Muscle layer of duodenum (tissue), 2 donors: Measurements from ENCODE around the gene CNPPD1.

ENCODE experiments used
- H3K27ac ChIP-seq: one replicate; pipeline ENCODE4 v1.7.0; 2013; ENCODE audit warnings: mild to moderate bottlenecking, low read length
- H3K27me3 ChIP-seq: one replicate; pipeline ENCODE4 v1.7.0; 2013; ENCODE audit warnings: low read depth, mild to moderate bottlenecking, control low read depth, low read length
- H3K36me3 ChIP-seq, 2 donors: one replicate each; pipeline ENCODE4 v1.7.0; 2013; ENCODE audit warnings: low read length in 2 of 2, control low read depth in 1 of 2, mild to moderate bottlenecking in 1 of 2; ENCODE audit not compliant: insufficient read depth in 2 of 2, control insufficient read depth in 1 of 2
- H3K4me1 ChIP-seq, 2 donors: one replicate each; pipeline ENCODE4 v1.7.0; 2013; ENCODE audit warnings: low read length in 2 of 2, mild to moderate bottlenecking in 2 of 2, control low read depth in 1 of 2, moderate library complexity in 1 of 2; ENCODE audit not compliant: insufficient read depth in 2 of 2, control insufficient read depth in 1 of 2
- H3K4me3 ChIP-seq, 2 donors: one replicate each; pipeline ENCODE4 v1.7.0; 2013; ENCODE audit warnings: low read length in 2 of 2, low read depth in 1 of 2, mild to moderate bottlenecking in 1 of 2
- H3K9me3 ChIP-seq, 2 donors: one replicate each; pipeline ENCODE4 v1.7.0; 2013; ENCODE audit warnings: low read length in 2 of 2, control low read depth in 1 of 2, mild to moderate bottlenecking in 1 of 2; ENCODE audit not compliant: control insufficient read depth in 1 of 2
- donor health status: healthy.

The CNPPD1 gene

GRCh38 chr2:219167997-219168396, 8.7 kb downstream of the CNPPD1 start:
- peaks cover 0 to 8% of the 10 kb centered on the region in 2 donors for H3K4me1 ChIP-seq
- H3K36me3 ChIP-seq: peaks cover 8 to 14% of the 10 kb centered on the region in 2 donors
- H3K4me3 ChIP-seq: no peak overlapping the region
- H3K27ac ChIP-seq: no peak overlapping the region
- H3K9me3 ChIP-seq: no peaks in the 10 kb centered on the region
- no peaks in the 10 kb centered on the region for H3K27me3 ChIP-seq

GRCh38 chr2:219165058-219165911, 11.4 kb downstream of the CNPPD1 start:
- no peaks in the 10 kb centered on the region for H3K36me3 ChIP-seq
- no peaks in the 10 kb centered on the region for H3K27me3 ChIP-seq
- H3K9me3 ChIP-seq: no peaks in the 10 kb centered on the region
- peaks cover 3 to 4% of the 10 kb centered on the region in 2 donors for H3K4me1 ChIP-seq
- no peak overlapping the region for H3K27ac ChIP-seq
- no peak overlapping the region for H3K4me3 ChIP-seq

DNA sequence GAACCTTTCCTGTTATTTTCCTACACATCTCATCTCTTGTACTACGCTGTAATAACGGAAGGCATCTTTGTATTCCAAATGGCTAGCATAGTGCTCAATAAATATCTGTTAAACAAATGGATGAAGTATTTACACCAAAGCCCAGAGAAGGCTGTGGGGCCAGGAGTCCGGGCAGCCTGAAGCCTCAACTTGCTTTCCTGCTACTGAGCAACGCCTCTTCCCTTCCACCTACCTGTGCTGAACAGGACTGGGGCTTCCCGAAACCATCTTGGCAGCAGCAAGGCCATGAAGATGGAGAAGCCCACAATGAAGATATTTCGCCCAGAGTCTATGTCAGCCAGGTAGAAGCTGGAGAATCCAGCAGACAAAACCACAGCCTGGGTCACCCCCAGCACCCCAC, 13.6 kb downstream of the CNPPD1 start:
- H3K4me1 ChIP-seq: peaks cover 8 to 9% of the 10 kb centered on the region in 2 donors

GRCh38 chr2:219161097-219161496, 15.6 kb downstream of the CNPPD1 start:
- Histone ChIP-seq H3K9me3 (no peaks in the 10 kb centered on the region), H3K36me3 (peaks cover 15 to 19% of the 10 kb centered on the region in 2 donors), H3K27me3 (no peaks in the 10 kb centered on the region), H3K4me1 (peaks cover 8 to 9% of the 10 kb centered on the region in 2 donors), H3K4me3 (peak overlapping the region; percentile 66 to 68), H3K27ac (peak overlapping the region; percentile 61)

More for the DNA sequence above, 13.6 kb downstream of the CNPPD1 start:
- Histone ChIP-seq H3K4me3 (no peak overlapping the region), H3K9me3 (no peaks in the 10 kb centered on the region), H3K27ac (no peak overlapping the region), H3K27me3 (no peaks in the 10 kb centered on the region), H3K36me3 (peaks cover 0 to under 1% of the 10 kb centered on the region in 2 donors)

GRCh38 chr2:219160186-219161017, 16.3 kb downstream of the CNPPD1 start, which contains the start of gene NHEJ1:
NHEJ1 (minus strand) TSS chr2:219160815; CDS start chr2:219158362, 2,453 bp downstream.
- H3K9me3 ChIP-seq: no peaks in the 10 kb centered on the region
- peak within 1 kb of the TSS; percentile 61 for H3K27ac ChIP-seq
- H3K36me3 ChIP-seq: peaks cover 15 to 19% of the 10 kb centered on the region in 2 donors
- H3K27me3 ChIP-seq: no peaks in the 10 kb centered on the region
- H3K4me3 ChIP-seq: peak within 1 kb of the TSS; percentile 66 to 68
- H3K4me1 ChIP-seq: peaks cover 8 to 9% of the 10 kb centered on the region in 2 donors

- Histone ChIP-seq H3K36me3 (peaks cover 15 to 19% of the 10 kb centered on the region in 2 donors), H3K4me1 (peaks cover 8 to 9% of the 10 kb centered on the region in 2 donors), H3K9me3 (no peaks in the 10 kb centered on the region), H3K4me3 (peak overlapping the region; percentile 66 to 68), H3K27me3 (no peaks in the 10 kb centered on the region), H3K27ac (peak overlapping the region; percentile 54)
Observed at GRCh38 chr2:219159771-219160185, 16.9 kb downstream of the CNPPD1 start.

DNA sequence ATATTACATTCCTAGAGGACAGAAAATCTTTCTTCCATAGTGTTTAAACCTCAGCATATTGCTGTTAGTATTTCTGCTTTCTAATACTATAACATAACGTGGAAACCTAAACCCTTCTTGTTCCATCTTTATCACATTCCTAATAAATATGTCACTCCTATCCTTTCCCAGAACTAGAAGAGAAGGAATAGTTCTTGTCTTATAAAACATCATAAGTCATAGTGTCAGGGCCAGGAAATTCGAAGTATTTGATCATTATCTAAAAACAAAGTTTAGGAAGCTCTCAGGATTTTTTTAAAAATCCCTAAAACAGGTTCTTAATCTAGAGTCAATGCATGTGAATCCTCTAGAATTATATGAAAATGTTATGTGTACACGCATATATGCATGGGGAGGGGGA, 18.1 kb downstream of the CNPPD1 start:
- Histone ChIP-seq H3K36me3 (peaks cover 15 to 19% of the 10 kb centered on the region in 2 donors), H3K27me3 (no peaks in the 10 kb centered on the region), H3K4me1 (peaks cover 8 to 9% of the 10 kb centered on the region in 2 donors), H3K4me3 (no peak overlapping the region), H3K9me3 (no peaks in the 10 kb centered on the region), H3K27ac (no peak overlapping the region)

DNA sequence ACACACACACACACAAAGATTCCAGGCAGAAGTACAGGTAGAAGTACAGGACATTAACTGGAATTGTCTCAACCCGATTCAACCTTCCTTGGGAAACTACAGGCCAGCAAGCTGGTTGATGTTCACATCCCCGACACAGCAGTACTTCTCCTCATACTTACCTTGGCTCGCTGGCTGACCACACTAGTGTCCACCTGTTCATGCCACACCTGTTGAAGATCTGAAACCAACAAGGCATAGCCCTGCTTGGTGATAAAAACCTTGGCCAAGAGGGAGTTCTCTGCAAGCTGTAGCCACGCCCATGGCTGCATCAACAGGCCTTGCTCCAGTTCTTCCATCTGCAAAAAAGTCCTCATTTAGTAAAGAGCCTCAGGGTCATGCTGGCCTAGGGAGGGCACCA, 18.7 kb downstream of the CNPPD1 start:
- peaks cover 8 to 9% of the 10 kb centered on the region in 2 donors for H3K4me1 ChIP-seq
- H3K36me3 ChIP-seq: peaks cover 15 to 19% of the 10 kb centered on the region in 2 donors
- no peak overlapping the region for H3K27ac ChIP-seq
- H3K9me3 ChIP-seq: no peaks in the 10 kb centered on the region
- H3K4me3 ChIP-seq: no peak overlapping the region
- H3K27me3 ChIP-seq: no peaks in the 10 kb centered on the region

GRCh38 chr2:219157396-219157795, 19.3 kb downstream of the CNPPD1 start:
- H3K9me3 ChIP-seq: no peaks in the 10 kb centered on the region
- H3K27me3 ChIP-seq: no peaks in the 10 kb centered on the region
- peaks cover 15 to 19% of the 10 kb centered on the region in 2 donors for H3K36me3 ChIP-seq
- no peak overlapping the region for H3K27ac ChIP-seq
- peaks cover 8 to 9% of the 10 kb centered on the region in 2 donors for H3K4me1 ChIP-seq
- H3K4me3 ChIP-seq: no peak overlapping the region

- H3K9me3 ChIP-seq: no peaks in the 10 kb centered on the region
- H3K36me3 ChIP-seq: peaks cover 15 to 24% of the 10 kb centered on the region in 2 donors
- peaks cover 4 to 5% of the 10 kb centered on the region in 2 donors for H3K4me1 ChIP-seq
- no peak overlapping the region for H3K27ac ChIP-seq
- no peak overlapping the region for H3K4me3 ChIP-seq
- H3K27me3 ChIP-seq: no peaks in the 10 kb centered on the region
Observed at GRCh38 chr2:219155054-219155644, 21.6 kb downstream of the CNPPD1 start.

- no peaks in the 10 kb centered on the region for H3K27me3 ChIP-seq
- no peaks in the 10 kb centered on the region for H3K4me1 ChIP-seq
- no peak overlapping the region for H3K4me3 ChIP-seq
- no peaks in the 10 kb centered on the region for H3K9me3 ChIP-seq
- H3K36me3 ChIP-seq: peaks cover 17 to 29% of the 10 kb centered on the region in 2 donors
- H3K27ac ChIP-seq: no peak overlapping the region
Observed at GRCh38 chr2:219149667-219150066, 27.1 kb downstream of the CNPPD1 start.
